OCI-M2 (cell line): ENCODE results near the gene CLDN5.
"Not testable (repeated sequence)": the region's sequence is repeated elsewhere in the genome, so short reads cannot be mapped to it uniquely, and the experiment has no call there.

Experiments
- DNase-seq: peaks from one replicate; lab custom pipeline; 2025; ENCODE audit not compliant: unreplicated experiment; lab: John Stamatoyannopoulos, UW

Gene CLDN5

GRCh38 chr22:19548964-19549363 is 24.8 kb upstream of the CLDN5 start:
- no peak for DNase-seq

GRCh38 chr22:19548427-19548826 is 24.2 kb upstream of the CLDN5 start:
- DNase-seq: not testable (repeated sequence)

DNA sequence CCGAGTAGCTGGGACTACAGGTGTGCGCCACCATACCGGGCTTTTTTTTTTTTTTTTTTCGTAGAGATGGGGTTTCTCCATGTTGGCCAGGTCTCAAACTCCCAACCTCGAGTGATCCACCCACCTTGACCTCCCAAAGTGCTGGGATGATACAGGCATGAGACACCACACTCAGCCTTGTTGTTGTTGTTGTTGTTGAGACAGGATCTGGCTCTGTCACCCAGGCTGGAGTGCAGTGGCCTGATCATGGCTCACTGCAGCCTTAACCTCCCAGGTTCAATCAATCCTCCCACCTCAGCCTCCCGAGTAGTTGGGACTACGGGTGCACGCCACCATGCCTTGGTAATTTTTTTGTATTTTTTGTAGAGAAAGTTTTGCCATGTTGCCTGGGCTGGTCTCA is 23.4 kb upstream of the CLDN5 start:
- DNase-seq: no peak

- DNase-seq: no peak
Measured at GRCh38 chr22:19546680-19547079, 22.5 kb upstream of the CLDN5 start.

GRCh38 chr22:19545935-19546207 is 21.7 kb upstream of the CLDN5 start:
- no peak for DNase-seq

DNA sequence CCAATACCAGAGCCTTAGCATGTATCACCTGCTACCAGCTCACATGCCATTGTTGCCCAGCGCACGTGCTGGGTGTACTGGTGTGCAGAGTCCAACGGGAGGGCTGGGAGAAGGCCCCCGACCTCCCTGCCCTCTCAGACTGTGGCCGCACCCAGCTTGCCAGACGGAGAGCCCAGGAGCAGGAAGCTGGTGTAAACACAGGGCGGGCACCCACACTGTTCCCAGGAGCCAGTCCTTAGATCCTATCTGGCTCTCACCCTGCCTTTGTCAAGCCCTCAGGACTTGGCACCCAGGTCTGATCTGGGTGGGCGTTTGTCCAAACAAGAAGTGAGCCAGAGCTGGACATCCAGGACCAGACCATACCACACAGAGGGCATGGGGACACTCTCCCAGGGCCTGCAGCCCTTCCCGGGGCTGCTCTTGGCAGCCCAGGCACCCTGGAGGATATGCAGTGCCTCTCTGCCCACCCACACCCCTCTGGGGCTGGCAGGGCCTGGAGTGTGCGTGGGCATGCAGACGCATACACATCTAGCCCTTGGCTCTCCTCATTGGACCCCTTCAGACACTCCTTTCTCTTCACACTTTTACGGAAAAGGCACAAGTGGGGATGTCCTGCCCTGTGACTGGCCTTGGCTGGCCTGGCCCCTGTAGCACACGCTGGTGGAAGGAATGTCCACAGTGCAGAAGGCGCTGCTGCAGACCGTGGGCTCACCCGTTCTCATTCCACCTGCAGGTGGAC is 19.9 kb upstream of the CLDN5 start:
- DNase-seq: no peak

DNA sequence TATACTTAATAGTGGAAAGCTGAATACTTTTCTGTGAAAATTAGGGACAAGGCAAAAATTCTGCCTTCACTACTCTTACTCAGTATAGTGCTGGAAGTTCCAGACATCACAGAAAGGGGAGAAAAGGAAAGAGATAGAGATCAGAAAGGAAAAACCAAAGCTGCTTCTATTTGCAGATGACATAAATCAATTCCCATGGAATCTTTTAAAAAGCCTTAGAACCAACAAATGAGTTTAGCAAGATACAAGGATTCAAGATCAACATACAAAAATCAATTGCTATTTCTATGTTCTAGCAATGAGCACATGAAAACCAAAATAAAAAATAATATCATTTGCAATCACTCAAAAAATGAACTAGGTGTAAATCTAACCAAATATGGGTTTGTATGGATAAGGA is 16.2 kb upstream of the CLDN5 start:
- DNase-seq: no peak

DNA sequence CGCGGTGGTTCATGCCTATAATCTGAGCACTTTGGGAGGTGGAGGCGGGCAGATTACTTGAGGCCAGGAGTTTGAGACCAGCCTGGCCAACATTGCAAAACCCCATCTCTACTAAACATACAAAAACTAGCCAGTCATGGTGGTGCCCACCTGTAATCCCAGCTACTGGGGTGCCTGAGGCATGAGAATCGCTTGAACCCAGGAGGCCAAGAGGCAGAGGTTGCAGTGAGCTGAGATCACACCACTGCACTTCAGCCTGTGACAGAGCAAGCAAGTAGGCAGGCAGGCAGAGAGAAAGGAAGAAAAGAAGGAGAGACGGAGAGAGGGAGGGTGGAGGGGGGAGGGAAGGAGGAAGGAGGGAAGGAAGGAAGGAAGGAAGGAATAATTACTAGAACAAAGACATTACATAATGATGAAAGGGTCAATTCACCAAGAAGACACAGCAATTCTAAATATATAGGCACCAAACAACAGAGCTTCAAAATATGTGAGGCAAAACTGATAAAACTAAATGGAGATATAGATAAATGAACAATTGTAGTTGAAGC is 13.8 kb upstream of the CLDN5 start:
- no peak for DNase-seq

GRCh38 chr22:19536564-19536963 is 12.4 kb upstream of the CLDN5 start:
- no peak for DNase-seq

GRCh38 chr22:19535001-19535400 is 10.8 kb upstream of the CLDN5 start:
- DNase-seq: no peak

DNA sequence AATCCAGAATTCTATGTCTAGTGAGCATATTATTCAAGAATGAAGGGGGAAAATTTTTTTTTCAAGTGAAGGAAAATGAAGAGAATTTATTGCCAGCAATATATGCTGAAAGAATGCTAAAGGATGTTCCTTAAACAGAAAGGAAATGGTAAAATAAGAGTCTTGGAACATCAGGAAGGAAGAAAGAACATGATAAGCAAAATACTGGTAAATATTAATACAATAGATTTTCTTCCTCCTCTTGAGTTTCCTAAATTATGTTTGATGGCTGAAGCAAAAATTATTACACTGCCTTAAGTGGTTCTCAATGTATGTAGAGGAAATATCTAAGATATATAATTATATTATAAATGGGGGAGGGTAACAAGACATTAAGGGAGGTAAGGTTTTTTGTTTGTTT is 9.6 kb upstream of the CLDN5 start:
- no peak for DNase-seq

DNA sequence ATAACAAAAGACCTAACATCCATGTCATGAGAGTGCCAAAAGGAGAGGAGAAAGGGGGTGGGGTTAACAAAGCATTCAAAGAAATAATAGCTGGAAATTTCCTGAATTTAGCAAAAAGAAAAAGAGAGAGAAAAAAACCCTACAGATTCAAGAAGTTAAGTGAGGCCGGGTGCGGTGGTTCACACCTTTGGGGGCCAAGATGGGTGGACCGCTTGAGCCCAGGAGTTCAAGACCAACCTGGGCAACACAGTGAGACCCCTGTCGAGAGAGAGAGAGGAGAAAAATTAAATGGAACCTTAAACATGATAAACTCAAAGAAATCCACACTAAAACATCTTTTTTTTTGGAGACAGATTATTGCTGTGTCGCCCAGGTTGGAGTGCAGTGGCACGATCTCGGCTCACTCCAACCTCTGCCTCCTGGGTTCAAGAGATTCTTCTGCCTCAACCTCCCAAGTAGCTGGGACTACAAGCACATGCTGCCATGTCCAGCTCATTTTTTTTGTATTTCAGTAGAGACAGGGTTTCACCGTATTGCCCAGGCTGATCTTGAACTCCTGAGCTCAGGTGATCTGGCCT is 8.9 kb upstream of the CLDN5 start:
- no peak for DNase-seq

DNA sequence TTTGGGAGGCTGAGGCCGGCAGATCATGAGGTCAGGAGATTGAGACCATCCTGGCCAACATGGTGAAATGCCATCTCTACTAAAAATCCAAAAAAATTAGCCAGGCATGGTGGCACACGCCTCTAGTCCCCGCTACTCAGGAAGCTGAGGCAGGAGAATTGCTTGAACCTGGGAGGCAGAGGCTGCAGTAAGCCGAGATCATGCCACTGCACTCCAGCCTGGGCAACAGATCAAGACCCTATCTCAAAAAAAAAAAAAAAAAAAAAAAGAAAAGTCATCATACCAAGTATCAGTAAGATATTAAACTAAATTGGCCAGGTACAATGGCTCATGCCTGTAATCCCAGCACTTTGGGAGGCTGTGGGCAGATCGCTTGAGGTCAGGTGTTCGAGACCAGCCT is 7.1 kb upstream of the CLDN5 start:
- not testable (repeated sequence) for DNase-seq

DNA sequence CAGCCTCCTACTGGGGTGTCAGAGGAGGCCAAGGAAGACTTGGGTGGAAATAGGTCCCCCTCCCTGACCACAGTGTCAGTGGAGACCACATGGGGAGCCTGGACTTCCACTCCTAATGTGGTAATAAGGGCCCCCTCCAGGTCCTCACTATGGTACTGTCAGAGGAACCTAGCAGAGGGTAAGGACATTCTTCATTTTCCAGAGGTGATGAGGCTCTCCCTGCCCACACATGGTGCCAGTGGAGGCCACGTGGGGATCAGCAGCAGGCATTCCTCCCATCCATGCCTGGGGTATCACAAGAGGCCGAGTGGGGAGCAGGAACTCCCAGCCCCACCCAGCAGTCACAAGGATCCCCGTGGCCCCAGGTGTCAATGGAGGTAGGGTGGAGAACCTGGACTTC is 6.5 kb upstream of the CLDN5 start:
- no peak for DNase-seq

- no peak for DNase-seq
Measured at GRCh38 chr22:19529811-19530210, 5.6 kb upstream of the CLDN5 start.

DNA sequence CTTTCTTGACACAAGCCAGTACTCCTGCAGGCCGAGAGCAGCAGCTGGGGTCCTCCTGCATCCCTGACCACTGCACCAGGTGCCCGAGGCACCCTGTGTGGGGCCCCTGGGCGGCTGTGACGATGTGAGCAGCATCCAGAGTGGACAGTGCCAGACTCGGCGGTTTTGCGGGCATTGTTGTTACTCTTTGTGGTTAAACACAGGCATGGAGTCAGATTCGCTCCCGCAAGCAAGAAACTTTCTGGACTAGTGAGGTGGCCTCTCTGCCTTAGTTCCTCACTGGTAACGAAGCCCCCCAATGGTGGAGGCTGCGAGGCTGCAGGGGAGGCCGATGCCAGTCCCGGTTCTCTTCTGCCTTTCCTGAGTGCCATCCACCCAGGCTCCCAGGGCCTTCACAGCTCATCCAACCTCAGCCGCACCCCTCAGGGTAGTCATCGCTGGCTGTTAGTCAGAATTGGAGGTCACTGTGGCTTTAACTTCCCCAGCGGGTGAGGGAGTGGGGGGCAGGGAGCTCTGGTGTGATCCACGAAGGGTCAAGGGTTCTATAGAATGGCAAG is 3.7 kb upstream of the CLDN5 start:
- DNase-seq: no peak

DNA sequence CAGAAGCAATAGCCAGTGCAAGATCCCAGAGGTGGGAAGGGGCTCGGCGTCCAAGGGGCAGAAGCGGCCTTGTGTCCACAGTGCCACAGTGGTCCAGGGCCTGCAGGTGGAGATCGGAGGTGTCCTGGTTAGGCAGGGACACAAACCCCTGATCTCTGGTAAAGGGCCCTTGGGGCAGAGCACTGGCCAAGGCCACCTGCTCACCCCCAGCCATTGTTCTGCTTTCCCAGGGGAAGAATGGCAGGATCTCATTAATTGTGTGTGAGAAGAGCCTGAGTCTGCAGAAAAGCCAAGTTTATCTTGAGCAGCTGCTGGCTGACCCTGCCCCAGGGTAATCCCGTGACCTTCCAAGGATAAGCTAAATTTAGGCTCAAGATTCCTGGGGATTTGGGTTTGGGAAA is 3.1 kb upstream of the CLDN5 start:
- no peak for DNase-seq

GRCh38 chr22:19526702-19527111 is 2.5 kb upstream of the CLDN5 start:
- DNase-seq: no peak

- DNase-seq: no peak
Measured at GRCh38 chr22:19526076-19526701, 2.0 kb upstream of the CLDN5 start.

GRCh38 chr22:19525666-19526065 is 1.5 kb upstream of the CLDN5 start:
- no peak for DNase-seq

DNA sequence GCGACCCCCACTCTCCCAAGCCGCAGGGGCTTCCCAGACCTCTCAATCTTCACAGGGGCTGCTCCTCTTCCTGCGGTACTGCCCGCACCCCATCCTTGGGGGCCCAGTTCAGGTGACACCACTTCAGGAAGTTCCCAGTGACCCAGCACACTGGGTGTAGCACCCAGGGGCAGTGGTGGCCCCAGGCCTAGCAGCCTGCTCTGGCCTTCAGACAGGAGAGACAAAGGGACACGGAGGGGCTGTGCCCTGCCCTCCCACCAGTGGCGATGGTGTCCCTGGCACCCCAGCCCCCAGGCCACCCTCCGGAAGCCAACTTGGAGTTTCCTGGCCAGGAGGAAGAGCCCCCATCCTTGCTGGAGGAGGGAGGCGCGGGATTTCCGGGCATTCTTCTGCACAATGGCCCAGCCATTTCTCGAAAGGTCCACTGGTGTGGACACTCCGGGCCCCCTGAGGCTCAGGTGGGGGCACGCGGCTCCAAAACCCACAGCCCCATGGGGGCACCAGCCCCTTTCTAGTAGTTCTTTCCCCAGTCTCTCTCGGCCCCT is 978 bp upstream of the CLDN5 start:
- no peak for DNase-seq
